HTR-8/SVneo (cell line): ENCODE results near the gene MMP24.
A peak's percentile ranks its signal among the peaks of the same experiment; 100 is the strongest.

Source experiments
- DNase-seq: peaks from one replicate; pipeline ENCODE4 v3.0.0; 2011; ENCODE audit warnings: low spot score, mixed read lengths; ENCODE audit not compliant: insufficient read length
- FAIRE-seq: peaks from 2 replicates; lab custom pipeline; 2011; peaks lifted over from hg19 to GRCh38; lab: Jason Lieb, UNC

MMP24 gene

DNA sequence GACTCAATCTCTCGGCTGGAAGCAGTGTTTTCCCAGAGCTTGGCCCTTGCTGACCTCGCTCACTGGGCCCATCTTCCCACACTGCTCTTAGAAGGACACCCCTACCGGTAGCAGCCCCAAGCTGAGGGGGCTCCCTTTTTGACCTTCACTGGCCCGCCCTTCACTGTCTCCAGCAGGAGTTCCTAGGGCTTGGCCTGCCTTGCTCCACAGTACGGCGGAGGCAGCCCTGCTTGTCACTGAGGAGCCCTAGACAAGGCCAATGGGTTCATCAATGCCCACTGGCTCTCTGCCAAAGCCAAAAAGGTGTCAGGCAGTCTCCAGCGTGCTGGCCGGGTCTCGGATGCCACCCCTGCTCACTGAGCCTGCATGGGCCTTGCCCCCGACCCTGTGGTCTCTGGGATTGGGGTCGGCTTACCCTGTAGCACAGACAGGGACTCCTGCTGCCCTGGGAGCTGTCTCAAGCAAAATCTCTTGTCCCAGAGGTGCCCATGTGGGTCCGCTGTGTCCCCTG, 49.3 kb downstream of the MMP24 start:
- FAIRE-seq (no peak), DNase-seq (no peak)

DNA sequence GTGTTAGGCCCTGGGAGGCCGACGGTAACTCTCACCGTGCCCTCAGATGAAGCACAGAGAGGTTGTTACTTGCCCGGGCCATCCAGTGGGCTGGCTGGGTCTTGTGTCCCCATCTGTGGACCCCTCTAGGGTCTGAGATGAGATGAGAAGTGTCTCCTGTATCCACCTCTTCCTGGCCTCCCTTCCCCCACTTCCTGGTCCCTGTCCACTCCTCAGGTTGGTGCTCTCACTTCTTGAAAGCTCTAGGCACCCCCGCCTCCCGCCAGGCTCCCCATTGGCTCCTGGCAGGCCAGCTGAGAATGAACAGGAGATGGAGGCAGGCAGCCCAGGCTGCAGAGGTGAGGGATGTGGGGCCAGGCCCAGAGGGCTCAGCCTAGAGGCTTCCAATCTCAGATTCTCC, 49.9 kb downstream of the MMP24 start:
- DNase-seq: no peak
- no peak for FAIRE-seq

DNA sequence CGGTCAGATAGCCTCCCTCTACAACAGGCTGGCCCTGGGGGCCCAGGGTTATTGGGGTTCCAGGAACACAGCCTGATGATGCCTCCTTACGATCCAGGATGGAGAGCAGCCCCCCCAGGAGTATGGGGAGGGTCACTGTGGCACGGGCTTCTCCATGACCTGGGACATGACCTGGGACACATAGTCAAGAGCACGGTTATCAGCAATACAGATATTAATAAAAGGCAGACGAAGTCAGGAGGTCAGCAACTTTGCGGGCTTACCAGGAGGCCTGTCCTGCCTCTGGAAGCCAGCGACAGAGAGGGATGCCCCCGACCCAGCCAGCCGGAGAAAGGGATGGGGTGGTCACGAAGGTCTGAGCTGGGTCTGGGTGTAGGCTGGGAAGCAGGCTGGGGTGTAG, 50.6 kb downstream of the MMP24 start:
- FAIRE-seq (no peak), DNase-seq (no peak)

DNA sequence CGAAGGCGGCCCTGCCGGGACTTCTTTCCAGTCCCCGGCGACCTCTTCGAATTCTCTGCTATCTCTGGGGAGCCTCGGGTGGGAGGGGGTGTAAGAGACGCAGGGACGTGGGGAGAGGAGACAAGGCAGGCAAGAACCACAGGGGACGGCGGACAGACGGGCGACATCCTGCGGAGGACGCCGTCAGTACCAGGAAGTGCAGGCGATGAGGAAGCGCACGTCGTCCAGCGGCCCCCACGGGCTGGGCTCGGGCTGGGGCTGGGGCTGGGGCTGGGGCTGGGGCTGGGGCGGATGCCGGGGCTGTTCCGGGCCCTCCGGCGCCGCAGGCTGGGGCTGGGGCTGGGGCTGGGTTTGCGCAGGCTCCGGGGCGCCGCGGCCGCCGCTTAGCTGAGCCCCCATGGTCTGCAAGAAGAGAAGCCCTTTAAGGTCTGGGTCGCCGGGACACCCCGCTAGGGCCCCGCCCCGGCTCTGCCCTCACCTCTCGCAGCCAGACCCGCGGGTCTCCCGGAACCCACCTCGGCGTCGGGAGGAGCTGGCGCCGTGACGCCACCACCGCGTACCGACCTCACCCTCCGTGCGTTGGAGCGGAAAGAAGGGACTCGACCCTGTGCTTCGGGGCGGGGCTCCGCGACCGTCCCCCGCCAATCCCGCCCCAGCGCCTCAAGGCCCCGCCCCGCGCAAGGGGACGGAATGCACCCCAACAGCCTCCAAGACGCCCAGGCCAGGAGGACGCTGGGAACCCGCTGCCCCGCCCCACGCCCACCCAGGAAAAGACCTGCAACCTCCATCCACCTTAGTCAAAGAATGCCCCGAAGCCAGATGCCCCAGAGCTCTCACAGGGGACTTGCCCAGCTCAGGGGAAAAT, 51.3 kb downstream of the MMP24 start, which contains the start of gene MMP24OS:
TSS of gene MMP24OS (minus strand) at position 592 of the 865 bp plus-strand sequence. CDS start at position 399, 193 bp downstream.
- DNase-seq (peak; percentile 92), FAIRE-seq (peak; percentile 98)

DNA sequence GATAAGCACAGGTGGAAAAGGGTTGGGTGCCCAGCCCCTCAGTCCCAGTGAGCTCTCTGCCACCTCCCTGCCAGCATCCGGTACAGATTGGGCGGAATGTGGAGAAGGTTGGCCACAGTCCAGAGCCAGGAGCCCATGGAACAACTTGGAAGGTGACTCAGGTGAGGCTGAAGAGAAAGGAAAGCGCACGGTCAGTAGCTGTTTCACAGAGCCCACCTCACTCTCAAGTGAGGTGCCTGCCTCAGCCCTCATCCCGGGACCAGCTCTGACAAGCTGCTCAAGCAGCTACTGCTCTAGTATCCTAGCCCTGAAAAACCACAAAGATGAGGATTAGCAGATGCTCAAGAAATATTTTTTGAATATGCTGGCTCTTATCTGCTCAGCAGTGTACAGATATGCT, 52.5 kb downstream of the MMP24 start:
- no peak for DNase-seq
- no peak for FAIRE-seq

DNA sequence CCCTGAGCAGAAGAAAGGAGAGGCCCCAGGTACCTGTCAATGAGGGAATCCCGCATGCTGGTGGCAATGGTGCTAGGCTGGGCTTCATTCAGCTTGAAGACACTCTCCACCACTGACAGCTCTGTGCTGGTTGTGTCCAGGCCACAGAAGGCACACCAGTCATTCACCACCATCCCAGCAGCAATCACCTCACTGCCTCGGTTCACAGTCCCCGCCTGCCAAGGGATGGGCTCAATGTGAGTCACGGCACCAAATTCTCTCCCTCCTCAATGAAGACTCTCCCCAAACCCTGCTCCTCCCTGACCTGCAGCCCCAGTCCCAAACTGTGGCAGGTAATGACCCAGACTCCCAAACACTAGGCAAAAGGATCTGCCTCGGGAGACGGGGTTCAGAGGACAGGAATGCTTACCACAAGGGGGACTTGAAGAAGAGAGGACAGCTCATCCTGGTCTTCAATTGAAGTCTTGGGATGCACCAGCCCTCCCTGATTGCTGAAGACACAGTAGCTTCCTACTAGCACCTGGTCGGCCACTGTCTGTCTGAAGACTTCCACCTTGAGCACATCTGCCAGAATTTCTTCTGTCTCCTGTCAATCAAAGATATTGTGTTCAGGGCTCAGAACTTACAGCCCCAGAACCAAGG, 53.2 kb downstream of the MMP24 start:
- no peak for FAIRE-seq
- no peak for DNase-seq

DNA sequence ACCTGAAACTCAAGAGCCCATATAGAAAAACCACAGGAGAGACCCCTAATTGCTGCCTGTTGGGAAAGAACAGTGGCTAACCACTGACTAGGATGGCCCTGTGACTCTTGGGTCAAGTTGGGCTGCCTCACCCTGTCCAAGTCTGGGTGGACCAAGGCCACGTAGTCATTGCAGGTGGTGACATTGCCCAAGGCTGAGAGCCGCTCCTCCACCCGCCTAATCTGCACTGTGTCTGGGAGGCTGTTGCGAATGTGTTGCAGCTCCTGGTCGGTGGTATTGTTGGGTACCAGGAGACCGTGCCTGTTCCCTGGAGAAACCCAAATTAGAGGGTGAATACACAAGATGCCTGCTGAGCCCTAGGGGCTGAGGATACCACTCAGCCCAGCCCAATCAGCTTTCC, 54.0 kb downstream of the MMP24 start:
- FAIRE-seq (no peak), DNase-seq (no peak)

DNA sequence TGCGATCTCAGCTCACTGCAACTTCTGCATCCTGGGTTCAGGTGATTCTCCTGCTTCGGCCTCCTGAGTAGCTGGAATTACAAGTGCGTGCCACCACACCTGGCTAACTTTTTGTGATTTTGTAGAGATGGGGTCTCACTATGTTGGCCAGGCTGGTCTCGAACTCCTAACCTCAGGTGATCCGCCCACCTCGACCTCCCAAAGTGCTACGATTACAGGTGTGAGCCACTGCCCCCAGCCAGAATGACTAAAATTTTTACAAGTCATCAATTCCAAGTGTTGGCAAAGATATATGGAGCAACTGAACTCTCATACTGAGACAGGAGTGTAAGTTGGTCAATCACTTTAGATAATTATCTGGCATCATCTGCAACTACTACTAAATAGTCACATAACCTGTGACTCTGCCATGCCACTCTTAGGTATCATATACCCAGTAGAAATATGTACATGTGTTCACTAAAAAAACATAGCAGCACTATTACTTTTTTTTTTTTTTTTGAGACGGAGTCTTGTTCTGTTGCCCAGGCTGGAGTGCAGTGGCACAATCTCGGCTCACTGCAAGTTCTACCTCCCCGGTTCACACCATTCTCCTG, 55.1 kb downstream of the MMP24 start:
- DNase-seq: no peak
- FAIRE-seq: no peak

DNA sequence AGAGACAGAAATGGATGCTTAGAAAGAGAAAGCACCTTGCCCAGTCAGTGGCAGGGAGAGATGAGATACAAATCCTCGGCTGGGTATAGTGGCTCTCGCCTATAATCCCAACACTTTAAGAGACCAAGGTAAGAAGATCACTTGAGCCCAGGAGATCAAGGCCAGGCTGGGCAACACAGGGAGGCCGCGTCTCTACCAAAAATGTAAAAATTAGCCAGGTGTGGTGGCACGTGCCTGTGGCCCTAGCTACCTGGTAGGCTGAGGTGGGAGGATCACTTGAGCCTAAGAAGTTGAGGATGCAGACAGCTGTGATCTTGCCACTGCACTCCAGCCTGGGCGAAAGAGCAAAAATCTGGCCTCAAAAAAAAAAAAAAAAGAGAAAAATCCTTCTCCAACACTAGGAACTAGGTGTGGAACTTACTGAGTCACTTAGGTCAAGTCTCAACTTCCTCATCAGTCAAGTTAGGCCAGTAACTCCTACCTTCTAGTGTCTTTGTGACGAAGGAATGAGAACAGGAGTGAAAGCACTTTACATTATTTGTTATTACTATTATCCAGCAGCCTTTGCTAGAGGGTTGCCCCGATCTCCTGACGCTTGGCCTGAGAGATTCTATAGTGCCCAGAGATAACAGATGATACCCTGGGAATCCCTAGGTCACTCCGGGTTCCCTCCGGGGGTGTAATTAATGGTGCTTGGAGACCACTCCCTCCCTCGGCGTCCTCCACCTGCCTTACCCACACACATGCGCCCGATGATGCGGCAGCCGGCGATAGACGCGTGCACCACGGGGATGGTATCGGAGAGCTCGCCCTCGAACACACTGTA, 57.2 kb downstream of the MMP24 start:
- DNase-seq: no peak
- FAIRE-seq: no peak

DNA sequence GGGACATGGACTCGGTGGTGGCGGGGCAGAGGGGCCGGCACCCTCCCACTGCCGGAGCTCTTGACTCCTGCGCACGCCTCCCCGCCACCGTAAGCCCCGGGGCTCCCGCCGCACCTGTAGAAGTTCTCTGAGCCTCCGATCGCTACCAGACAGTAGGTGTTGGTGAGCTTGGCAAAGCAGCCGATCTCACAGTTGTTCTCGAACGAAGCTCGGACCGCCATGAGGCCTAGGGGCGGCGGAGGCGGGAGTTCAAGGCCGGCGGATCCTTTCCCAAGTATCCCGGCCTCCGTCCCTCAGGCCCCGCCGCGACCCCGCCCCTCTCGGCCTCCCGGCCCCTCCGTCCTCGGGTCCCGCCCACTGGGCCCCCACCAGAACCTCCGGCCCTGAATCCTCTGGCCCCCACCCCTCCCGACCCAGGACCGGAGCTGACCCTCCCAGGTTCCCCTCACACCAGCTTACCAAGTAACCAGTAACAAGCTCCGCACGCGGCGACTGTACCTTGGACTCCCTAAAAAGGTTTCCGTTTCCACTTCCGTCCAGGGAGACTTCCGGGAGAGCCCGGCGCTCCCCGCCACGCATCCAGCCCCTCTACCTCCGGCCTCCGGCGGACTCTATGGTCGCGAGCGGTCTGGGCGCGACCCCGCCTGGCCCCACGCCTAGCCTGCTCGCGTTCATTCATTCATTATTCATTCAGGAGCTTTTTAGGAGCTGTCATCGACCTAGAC, 57.9 kb downstream of the MMP24 start, which contains the start of gene EIF6:
TSS of gene EIF6 (minus strand) at position 506 of the 725 bp plus-strand sequence. CDS start at position 221, 285 bp downstream.
- FAIRE-seq (no peak), DNase-seq (peak; percentile 94)

DNA sequence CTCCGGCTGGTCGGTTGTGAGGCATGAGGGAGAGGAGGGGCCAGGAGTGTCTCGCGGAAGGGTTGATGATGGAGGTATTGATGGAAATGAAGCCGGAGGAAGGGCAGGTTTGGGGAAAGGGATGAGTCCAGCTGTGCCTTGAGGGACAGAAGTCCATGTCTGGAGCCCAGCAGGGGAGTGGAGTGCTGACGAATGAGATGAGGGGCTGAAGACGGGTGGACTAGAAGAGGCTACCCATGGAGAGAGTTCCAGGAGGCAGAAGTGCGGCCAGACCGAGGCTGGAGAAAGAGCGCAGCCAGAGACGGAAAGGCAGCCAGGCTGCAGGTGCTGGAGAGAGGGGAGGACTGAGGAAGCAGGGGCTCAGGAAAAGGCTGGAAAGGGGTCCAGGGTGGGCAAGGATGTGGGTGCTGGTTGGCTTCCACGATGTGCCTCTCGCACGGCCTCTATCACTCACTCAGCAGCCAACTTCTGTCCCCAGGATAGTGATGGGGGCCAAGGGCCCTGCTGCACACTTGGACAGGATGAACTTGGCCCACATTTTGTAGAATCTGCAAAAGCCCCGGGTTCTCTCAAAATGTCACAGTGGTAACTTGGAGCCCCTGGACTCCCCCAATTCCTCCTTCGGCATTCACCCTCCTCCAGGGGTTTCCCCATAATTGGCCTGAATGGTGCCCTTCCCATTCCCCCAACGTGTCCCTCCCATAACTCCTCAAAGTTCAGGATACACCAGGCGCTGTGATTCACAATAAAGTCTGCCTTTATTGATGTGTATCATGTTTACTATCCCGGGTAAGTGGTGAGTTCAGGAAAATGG, 58.7 kb downstream of the MMP24 start:
- FAIRE-seq (peak; percentile 13), DNase-seq (no peak)

DNA sequence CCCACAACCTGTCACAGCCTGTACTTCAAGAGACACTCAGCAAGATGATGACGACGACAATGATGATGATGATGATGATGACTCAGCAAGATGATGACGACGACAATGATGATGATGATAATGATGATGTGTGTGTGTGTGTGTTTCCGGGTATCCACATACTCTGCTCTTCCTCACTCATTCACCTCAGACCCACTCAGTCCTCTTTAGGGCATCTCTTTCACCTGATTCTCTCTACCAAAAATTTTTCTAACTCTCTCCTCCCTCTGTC, 59.3 kb downstream of the MMP24 start:
- DNase-seq (no peak), FAIRE-seq (peak; percentile 87)

DNA sequence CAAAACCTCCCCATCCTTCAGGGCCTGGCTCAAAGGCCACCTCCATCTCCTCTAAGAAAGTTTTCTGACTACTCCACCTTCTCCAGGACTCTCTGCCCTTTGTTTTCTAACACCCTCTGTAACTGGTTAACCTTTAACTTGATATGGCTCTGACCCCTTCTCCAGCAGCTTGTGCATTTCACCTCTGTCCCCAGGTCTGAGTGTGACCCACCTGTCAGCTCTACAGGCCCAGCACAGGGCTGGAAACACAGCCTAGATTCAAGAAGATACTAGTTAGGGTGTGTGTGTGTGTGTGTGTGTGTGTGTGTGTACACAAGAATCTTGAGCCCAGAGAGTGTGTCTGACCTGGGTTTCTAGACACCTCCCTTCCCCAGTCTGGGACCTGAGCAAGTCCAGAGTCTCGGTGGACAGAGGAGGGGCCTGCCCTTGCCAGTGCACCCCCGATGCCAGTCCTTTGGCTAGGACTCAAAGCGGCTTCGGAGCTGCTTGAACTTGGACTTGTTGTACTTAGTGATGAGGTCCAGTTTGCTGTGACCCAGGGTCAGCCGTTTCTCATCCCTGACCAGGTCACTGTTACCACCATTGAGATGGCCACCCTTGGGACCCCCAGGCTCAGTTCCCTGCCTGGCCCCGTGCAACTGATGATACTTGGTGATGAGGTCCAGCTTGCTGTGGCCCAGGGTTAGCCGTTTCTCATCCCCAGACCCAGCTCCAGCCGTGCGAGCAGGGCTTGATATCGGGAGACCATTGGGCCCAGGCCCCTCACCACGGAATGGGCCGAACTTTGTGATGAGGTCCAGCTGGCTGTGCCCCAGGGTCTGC, 59.8 kb downstream of the MMP24 start:
- FAIRE-seq (no peak), DNase-seq (no peak)

DNA sequence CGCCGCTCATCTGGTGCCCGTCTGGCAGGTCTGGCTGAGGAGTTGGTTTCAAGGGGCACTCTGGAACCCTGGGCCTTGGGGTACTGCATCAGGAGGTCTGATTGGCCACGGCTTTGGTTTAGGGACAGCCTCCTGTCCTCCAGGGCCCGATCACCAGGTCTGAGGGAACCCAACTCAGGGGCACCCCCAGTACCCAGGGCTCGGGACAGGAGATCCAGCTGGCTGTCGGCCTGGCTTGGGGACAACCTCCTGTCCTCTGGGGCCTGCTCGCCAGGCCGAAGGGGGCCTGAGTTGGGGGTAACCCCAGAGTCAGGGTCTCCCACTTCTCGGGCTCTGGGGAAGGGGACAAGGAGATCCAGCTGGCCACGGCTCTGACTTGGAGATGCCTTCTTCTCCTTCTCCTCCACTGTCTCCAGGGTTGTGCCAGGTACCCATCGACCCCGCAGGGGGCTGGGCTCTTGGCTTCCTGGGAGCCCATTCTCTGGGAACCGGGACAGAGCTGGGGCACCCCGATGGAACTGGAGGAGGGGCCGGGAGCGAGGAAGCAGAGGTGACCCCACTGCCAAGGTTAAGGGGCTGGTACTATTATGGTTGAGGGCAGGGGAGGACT, 60.5 kb downstream of the MMP24 start:
- no peak for DNase-seq
- FAIRE-seq: no peak

DNA sequence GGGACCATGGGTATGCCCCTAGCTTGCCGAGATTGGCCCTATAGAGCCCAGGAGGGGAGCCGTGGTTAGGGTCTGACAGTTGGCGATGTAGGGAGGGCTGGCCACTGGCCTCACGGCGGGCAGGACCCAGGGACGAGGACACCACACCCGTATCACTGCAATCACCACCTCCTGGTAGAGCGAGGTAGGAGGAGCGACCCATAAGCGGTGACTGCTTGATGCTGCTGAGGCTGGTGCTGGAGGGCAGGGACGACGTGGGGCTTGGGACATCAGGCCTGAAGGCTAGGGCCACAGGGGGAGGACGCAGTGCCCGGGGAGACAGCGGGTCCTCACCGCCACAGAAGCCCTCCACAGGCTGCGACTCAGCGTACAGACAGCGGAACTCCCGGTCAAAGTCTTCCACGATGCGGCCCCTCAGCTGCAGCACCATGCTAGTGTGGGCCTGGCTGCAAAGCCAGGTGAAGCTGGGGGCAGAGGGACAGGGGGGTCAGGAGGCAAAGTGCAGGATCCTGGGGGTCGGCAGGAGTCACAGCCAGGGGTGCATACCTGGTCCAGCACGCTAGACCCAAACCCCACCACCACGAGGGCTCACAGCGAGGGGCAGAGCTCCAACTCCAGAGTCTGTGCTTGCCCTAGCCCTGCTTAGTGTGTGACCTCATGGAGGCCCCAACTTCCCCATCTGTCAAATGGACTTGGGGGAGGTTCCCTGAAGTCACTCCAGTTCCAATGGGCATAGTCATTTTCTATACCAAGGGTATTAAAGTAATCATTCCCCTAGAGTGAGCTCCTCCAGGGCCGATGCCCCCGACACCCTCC, 61.2 kb downstream of the MMP24 start:
- DNase-seq (no peak), FAIRE-seq (no peak)

DNA sequence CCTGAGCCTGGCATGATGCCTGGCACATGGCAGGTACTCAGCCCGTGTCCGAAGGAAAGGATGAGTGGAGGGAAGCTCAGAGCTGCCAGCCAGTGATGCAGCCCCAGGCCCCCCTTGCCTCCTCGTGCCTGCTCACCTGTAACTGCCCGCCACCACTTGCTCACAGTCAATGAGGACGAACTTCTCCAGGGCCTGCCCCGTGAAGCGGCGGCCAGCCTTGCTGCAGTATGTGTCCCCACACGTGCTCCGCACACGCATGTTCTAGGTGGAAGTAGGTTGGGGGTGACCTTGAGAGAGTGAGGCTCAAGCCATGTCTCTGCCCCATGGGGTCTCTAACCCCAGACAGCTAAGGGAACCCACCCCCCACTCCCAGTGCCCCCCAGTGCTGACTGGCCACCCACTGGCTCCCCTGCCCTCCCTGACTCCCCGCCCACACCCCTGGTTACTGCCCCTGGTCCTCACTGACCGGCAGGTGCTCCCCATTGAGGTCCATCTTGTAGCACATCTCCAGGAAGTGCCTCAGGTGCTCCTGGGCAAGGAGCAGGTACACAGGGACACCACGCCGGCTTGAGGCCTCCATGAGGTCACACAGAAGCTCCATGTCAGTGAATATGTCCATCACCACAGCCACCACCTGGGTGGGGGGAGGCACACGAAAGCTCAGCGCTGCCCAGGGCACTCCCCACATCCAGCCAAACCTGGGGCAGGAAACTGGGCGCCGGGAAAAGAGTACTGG, 62.0 kb downstream of the MMP24 start:
- no peak for DNase-seq
- no peak for FAIRE-seq
